Measurements from ENCODE around the gene APLP2.
"Not testable (repeated sequence)": the region's sequence is repeated elsewhere in the genome, so short reads cannot be mapped to it uniquely, and the experiment has no call there.

Gene APLP2

DNA sequence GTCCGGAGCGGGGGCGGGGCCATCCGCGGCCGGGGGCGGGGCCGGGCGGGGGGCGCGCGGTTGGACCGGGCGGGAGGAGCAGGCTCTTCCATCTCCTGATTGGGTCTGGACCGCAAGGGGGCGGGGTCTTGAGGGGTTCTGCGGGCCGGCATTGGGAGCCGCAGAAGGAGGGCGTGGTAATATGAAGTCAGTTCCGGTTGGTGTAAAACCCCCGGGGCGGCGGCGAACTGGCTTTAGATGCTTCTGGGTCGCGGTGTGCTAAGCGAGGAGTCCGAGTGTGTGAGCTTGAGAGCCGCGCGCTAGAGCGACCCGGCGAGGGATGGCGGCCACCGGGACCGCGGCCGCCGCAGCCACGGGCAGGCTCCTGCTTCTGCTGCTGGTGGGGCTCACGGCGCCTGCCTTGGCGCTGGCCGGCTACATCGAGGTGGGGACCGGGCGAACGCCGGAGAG lies at the start of gene APLP2:
APLP2 (plus strand) TSS at position 236 of the 450 bp plus-strand sequence; CDS start at position 320, 84 bp downstream.
- in situ Hi-C loops (cut with HindIII; ENCODE audit: low sequenced_read_pairs): loop anchor here (25.0 kb wide), 1 partner anchor 107 kb away; no protein-coding TSS in a partner anchor

DNA sequence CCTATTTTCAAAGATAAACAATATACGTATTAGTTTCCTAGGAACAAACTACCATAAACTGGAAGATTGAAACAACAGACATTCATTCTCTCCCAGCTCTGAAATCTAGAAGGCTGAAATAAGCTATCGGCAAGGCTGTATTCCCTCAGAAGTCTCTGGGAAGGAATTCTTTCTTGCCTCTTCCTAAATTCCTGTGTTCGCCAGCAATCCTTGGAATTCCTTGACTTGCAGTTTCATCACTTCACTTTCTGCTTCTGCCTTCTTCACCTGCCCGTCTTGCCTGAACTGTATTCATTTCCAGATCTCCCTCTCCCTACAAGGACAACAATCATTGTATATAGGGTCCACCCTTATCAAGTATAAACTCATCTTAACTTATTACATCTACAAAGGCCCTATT lies 49.4 kb upstream of the APLP2 start:
- in situ Hi-C loops (cut with HindIII; ENCODE audit: low sequenced_read_pairs): no loop called here

DNA sequence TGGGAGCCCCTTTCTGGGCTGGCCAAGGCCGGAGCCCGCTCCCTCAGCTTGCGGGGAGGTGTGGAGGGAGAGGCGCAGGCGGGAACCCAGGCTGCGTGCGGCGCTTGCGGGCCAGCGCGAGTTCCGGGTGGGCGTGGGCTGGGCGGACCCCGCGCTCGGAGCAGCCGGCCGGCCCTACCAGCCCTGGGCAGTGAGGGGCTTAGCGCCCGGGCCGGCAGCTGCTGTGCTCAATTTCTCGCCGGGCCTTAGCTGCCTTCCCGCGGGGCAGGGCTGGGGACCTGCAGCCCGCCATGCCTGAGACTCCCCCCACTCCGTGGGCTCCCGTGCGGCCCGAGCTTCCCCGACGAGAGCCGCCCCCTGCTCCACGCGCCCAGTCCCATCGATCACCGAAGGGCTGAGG lies 48.1 kb upstream of the APLP2 start:
- in situ Hi-C loops (cut with HindIII; ENCODE audit: low sequenced_read_pairs): not testable (repeated sequence)

DNA sequence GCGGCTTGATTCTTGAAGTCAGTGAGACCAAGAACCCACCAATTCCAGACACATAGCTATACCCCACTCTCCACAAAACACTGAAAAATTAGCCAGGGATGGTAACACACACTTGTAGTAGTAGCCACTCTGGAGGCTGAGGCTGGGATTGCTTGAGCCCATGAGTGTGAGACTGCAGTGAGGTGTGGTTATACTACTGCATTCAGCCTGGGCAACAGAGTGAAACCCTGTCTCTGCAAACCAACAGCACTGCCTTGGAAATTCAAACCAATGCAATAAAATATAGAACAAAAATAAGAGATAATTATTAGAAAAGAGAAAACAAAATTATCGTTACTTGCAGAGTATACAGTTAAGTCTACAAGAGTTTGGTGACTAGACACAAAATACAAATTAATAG lies 46.9 kb upstream of the APLP2 start:
- in situ Hi-C loops (cut with HindIII; ENCODE audit: low sequenced_read_pairs): no loop called here

DNA sequence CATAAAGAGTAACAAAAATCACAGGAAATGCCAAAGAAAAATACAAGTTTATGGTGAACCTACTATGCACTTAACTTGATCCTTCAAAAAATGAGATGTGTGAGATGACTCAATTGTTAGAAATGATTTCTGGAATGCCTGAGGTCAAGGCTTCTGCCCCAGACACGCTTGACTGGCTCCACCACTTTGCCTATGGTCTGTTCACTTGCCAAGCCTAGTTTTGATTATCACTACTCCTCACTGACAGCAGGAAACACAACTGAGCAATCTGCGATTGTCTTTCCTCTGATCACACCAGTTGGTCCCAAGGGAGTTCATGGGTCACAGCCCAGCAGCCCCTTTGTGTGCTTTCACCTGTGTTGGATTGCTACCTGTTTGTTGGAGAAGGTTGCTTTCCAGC lies 46.5 kb upstream of the APLP2 start:
- in situ Hi-C loops (cut with HindIII; ENCODE audit: low sequenced_read_pairs): no loop called here

DNA sequence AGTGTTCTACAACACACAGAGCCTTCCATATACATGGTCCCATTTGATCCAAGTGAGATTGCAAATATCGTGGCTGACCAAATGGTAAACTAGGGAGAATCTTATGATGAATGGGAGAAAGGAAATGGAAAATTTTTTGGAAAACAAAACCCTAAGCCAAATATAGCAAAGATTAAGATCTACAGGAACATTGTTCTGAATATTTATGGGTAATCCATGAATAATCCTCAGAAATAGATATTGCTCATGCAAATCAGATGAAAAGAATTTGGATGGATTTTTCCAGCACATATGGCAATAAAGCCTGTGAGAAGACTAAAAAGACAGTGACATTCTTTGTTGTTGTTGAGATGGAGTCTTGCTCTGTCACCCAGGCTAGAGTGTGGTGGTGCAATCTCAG lies 45.3 kb upstream of the APLP2 start:
- in situ Hi-C loops (cut with HindIII; ENCODE audit: low sequenced_read_pairs): no loop called here

DNA sequence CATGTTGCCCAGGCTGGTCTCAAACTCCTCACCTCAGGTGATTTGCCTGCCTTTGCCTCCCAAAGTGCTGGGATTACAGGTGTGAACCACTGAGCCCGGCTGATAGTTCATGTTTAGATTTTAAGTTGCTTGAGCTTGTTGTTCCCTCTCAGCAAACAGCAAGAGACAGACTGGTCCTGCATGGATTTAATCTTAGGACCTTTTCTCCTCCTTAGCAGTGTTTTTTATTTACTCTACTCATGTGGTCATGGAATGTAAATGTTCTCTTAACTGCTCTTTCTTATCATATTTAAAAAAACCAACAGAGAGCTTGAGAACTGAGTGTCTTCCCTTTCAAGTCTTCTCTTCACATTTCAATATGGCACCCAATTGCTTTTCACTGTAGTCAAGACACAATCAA lies 44.3 kb upstream of the APLP2 start:
- in situ Hi-C loops (cut with HindIII; ENCODE audit: low sequenced_read_pairs): no loop called here

DNA sequence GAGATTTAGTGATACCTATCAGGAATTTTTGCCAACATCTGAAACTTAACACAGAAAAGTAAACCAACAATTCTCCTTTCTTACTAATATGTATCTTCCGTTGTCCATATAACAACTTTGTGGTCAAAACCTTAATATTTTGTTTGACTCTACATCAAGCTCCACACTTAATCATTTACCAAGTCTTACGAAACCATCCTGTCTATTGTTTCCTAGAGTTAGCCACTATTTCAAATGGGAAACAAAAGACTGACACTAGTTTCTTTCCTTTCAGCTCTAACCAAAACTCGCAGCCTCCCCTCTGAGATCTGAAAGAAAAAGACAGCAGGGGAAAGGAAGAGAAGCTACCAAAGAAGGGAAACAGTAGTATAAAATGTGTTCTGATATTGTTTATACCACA lies 40.6 kb upstream of the APLP2 start:
- in situ Hi-C loops (cut with HindIII; ENCODE audit: low sequenced_read_pairs): no loop called here

DNA sequence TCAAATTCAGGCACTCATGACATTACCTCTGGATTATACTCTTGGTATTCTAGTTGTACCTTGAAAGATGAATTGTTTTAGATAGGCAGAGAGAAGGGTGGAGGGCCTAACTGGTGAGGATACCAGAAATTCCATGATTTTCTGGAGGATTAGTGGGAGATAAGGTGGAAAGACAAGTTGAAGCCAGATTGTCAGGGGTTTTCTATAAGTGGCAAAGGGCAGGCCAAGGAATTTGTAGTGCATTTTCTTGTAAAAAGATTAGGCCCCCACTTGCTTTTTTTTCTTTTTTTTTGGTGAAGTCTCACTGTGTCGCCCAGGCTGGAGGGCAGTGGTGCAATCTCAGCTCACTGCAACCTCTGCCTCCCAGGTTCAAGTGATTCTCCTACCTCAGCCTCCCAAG lies 38.6 kb upstream of the APLP2 start:
- in situ Hi-C loops (cut with HindIII; ENCODE audit: low sequenced_read_pairs): no loop called here

DNA sequence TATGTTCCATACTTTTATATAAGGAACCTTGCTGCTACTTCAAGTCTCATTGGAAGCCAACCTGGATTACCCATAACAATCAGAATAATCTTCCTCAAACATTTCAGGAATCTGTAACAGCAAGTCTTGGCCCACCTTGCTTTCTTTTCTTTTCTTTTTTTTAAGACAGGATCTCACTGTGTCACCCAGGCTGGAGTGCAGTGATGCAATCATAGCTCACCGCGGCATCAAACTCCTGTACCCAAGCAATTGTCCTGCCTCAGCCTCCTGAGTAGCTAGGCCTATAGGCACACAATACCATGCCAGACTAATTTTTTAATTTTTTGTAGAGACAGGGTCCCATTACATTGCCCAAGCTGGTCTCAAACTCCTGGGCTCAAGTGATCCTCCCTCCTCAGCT lies 37.7 kb upstream of the APLP2 start:
- in situ Hi-C loops (cut with HindIII; ENCODE audit: low sequenced_read_pairs): no loop called here

DNA sequence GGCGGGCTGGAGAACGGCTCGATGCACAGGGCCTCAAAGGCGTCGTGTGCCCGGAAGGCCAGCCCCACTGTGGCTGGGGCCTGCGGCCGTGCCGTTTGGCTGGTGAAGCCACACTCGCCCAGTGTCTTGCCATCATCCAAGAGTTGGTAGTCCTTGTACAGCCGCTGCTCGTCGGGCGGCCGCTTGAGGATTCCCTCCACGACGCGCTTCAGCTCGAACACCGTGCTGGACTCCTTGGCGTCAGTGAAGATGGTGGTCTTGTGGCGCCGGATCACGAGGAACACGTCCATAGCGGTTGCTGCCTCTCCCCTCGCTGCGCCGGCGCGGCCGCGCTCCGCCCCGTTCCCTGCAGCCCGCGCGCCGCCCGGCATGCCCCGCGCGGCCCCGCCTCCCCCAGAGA lies 36.8 kb upstream of the APLP2 start:
- in situ Hi-C loops (cut with HindIII; ENCODE audit: low sequenced_read_pairs): no loop called here

DNA sequence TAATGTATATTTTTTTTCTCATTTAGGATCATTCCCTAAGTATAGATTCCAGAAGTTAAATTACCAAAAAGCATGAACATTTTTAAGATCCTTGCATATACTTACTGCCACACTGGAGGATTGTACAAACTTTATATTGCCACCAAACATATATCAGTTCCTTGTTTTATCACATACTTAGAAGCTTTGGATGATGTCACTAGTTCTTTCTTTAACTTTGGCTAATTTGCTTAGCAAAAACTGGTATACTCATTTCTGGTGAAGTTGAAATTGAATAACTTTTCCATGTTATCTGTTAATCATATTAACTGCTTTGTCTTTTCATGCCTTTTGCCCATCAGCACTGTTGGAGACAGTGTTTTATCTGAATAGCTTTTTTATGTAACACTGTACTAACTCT lies 35.5 kb upstream of the APLP2 start:
- in situ Hi-C loops (cut with HindIII; ENCODE audit: low sequenced_read_pairs): no loop called here

DNA sequence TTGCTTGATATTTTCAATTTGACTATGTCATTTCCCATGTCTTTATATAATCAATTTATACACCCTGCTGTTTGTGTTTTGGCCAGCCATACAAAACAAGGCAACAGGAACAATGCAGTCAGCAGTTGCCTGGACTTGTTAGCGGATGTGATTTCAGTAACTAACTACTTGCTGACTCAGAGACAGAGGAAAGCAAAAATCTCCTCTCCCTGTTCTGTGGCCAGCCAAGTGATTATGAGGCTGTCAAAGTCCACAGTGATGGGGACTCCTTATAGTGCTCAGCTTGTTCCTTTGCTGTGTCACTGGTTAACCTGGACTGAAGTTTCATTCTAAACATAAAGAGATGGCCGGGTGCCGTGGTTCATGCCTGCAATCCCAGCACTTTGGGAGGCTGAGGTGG lies 32.6 kb upstream of the APLP2 start:
- in situ Hi-C loops (cut with HindIII; ENCODE audit: low sequenced_read_pairs): no loop called here

DNA sequence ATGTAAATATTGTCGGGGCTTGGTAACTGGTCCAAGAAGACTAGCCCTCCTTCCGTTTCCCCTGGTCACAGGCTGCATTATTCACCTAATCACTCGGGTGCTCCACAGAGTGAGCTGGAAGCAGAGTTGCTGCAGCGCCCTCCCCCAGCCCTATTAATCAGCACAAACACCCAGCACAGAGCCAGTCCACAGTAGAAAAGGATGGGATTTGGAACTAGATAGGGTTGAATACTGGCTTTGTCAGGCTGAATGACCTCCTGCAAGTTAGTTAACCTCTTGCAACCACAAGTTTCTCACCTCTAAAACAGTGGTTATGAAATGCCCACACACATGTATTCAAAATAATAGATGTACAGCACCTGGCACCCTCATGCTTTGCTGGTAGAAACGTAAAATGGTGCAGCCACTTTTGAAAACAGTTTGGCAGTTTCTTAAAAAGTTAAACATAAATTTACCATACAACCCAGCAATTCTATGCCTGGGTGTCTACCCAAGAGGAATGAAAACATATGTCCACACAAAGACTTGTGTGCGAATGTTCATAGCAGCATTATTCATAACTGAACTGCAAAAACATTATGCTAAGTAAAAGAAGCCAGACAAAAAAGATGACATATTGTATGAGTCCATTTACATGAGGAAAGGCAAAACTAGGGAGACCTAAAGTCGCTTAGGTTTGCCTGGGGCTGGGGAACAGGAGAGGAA lies 31.7 kb upstream of the APLP2 start:
- in situ Hi-C loops (cut with HindIII; ENCODE audit: low sequenced_read_pairs): no loop called here

DNA sequence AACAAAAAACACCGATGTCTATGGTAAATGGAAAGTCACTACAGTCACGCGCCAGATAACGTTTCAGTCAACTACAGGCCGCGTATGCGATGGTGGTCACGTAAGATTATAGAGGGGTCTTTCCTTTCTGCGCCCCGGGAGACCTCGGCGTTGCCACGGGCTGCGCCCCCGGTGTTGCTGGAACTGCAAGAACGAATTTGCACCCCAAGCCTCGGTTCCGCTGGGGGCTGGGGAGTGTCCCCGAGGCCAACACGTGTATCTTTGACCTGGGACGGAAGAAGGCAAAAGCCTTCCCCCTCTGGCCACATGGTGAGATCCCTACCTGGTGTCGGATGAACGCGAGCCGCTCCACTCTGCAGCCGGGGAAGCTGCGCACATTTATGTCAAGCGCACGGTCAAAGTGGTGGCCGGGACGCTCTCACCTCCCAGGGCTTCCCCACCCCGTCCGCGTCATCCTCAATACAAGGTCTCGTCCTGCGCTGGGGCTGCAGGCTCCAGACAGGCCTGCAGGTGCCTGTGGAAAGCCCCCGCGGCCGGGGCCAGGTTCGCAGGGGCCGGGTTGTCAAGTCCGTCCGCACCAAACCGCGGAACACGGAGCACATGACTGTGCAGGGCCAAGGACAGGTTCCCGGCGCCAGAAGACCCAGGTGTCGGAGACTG lies 29.3 kb upstream of the APLP2 start:
- in situ Hi-C loops (cut with HindIII; ENCODE audit: low sequenced_read_pairs): no loop called here

DNA sequence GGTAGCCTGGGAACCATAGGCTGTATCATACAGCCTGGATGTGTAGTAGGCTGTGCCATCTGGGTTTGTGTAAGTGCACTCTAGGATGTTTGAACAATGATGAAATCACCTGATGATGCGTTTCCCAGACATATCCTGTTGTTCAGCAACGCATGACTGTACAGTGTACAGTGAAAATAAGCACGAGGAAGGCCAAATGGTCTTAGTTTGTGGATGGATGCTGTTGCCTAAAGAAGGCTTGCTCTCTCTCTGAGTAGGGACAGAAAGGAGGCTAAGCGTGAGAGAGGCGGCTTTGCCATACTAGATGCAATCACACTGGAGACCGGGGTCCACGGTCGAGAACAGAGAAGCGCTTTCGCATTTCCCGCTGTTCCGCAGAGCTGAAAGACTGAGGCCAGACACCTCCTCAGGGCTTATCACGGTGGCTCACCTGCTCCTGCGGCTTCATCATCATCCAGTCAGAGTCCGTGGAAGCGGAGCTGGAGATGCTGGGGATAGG lies 27.6 kb upstream of the APLP2 start:
- in situ Hi-C loops (cut with HindIII; ENCODE audit: low sequenced_read_pairs): no loop called here

DNA sequence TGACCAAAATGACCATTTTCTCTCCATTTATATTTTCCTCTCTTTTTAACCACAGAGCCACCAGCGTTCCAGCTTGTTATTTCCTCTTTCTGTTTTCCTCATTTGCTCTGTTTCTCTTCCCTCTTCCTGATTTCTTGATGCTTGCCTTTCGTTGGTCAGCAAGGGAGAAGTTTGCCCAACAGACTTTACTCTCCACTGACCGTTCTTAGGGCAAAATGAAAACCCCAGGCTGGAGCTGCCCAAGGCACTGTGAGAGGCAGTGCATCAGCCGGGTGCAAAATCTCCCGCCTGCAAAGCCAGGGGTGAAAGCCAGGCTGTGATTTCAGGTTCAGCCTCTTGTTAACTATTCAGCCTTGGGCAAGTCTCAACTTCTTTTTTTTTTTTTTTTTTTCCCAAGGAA lies 26.1 kb upstream of the APLP2 start:
- in situ Hi-C loops (cut with HindIII; ENCODE audit: low sequenced_read_pairs): no loop called here

DNA sequence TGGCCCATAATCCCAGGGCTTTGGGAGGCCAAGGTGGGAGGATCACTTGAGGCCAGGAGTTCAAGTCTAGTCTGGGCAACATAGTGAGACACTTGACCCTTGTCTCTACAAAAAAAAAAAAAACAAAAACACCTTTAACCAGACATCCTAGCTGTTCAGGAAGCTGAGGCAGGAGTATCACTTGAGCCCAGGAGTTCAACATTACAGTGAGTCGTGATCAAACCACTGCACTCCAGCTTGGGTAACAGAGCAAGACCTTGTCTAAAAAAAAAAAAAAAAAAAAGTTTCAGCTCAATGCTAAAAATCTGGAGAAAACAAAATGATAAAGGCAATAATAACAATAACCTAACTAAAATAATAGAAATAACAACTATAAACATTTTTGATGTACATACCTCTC lies 22.6 kb upstream of the APLP2 start:
- in situ Hi-C loops (cut with HindIII; ENCODE audit: low sequenced_read_pairs): no loop called here

DNA sequence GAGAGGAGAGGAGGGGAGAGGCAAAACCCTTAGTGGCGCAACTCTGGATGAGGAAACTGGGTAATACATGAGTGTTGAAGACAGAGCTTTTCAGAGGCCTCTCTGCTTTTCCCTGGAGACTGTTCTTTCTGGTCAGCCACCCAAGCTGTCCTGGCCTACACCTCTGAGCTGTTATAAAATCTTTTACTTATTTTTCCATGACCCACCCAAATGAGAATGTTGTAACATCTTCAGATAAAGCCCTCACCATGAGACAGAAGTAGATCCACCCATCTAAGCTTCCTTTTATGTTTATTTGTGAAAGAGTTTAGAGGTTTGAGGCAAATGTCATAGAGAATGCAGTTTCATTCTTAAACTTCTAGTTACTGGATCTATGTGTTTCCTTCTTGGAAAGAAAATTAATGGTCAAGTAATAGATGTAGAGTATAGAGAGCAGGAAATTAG lies 20.3 kb upstream of the APLP2 start:
- in situ Hi-C loops (cut with HindIII; ENCODE audit: low sequenced_read_pairs): no loop called here

DNA sequence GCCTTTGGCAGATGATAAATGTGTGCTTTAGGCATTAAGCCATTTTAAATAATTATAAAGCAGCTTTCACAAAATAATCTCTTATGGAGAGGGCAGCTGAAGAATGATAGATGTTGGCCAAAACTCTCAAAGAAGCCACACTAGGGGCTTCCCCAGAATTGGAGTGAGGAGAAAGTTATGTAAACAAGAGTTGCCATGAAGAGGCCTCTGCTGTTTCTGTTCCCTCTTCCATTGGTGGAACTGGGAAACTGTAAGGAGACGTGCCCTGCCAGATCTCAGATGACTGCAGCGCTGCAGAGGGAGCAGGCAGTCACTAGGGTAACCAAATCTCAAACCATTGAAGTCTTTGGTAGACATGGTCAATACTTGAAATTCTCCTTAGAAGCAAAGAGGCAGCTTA lies 19.4 kb upstream of the APLP2 start:
- in situ Hi-C loops (cut with HindIII; ENCODE audit: low sequenced_read_pairs): loop anchor here (25.0 kb wide), 1 partner anchor 88 kb away; no protein-coding TSS in a partner anchor

DNA sequence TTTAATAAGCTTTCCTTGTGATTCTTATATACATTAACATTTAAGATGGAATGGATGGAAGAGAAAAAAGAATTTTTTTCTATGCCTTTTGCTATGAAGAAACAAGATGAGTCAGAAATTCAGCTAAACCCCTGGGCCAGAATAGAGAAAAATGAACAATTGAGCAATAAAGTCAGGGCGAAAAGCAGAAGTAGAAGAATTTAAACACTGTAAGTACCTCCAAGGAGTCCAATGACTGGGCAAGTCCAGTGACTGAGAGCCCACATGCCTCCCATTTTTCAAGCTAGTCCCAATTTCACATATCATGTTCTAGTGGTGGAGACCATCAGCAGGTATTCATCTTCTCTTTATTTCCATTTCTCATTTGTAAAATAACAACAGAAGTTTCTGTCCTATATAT lies 18.6 kb upstream of the APLP2 start:
- in situ Hi-C loops (cut with HindIII; ENCODE audit: low sequenced_read_pairs): loop anchor here (25.0 kb wide), 1 partner anchor 89 kb away; no protein-coding TSS in a partner anchor

DNA sequence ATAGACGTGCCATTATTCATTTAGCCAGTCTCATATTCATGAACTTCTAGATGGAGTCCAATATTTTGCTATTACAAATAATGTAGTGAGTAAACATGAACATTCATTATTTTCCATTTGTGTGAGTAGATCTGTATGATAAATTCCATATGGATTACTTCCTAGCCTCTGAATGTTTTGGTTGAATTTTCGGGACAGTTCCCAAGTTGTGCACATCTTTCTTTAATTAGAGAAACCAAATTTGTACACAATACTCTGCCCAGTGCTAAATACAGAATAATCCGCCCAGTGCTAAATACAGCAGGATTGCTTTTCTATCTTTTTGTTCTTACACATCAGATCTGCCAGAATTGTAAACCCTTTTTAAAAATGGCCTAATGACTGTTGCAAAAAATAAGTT lies 17.1 kb upstream of the APLP2 start:
- in situ Hi-C loops (cut with HindIII; ENCODE audit: low sequenced_read_pairs): loop anchor here (25.0 kb wide), 1 partner anchor 90 kb away; no protein-coding TSS in a partner anchor

All from DLD1 (cell line).